Parathyroid adenoma (tissue), 2 donors: ENCODE data around the gene TOM1.

Experiments
- H2AFZ ChIP-seq: fragments of 300-600 bp; sonication (generic); one replicate; pipeline ENCODE4 v1.7.0; 2017; ENCODE audit warnings: antibody characterized with exemption, mild to moderate bottlenecking
- H3K27ac ChIP-seq: fragments of 300-600 bp; sonication (generic); one replicate; pipeline ENCODE4 v1.7.0; 2017
- H3K27me3 ChIP-seq: fragments of 300-600 bp; sonication (generic); one replicate; pipeline ENCODE4 v1.7.0; 2017; ENCODE audit warnings: low read length; ENCODE audit not compliant: control insufficient read depth, insufficient read depth
- H3K36me3 ChIP-seq: fragments of 300-600 bp; sonication (generic); one replicate; pipeline ENCODE4 v1.7.0; 2017; ENCODE audit warnings: low read length; ENCODE audit not compliant: control insufficient read depth, insufficient read depth
- H3K4me1 ChIP-seq: fragments of 300-600 bp; sonication (generic); one replicate; pipeline ENCODE4 v1.7.0; 2017; ENCODE audit warnings: control low read depth
- H3K4me2 ChIP-seq: fragments of 300-600 bp; sonication (generic); one replicate; pipeline ENCODE4 v1.7.0; 2017; ENCODE audit warnings: low read length
- H3K4me3 ChIP-seq: fragments of 300-600 bp; sonication (generic); one replicate; pipeline ENCODE4 v1.7.0; 2017; ENCODE audit warnings: low read depth, low read length
- H3K79me2 ChIP-seq: fragments of 300-600 bp; sonication (generic); one replicate; pipeline ENCODE4 v1.7.0; 2017; ENCODE audit warnings: control low read depth
- H3K9ac ChIP-seq: fragments of 300-600 bp; sonication (generic); one replicate; pipeline ENCODE4 v1.7.0; 2017; ENCODE audit warnings: mild to moderate bottlenecking
- H3K9me3 ChIP-seq: fragments of 300-600 bp; sonication (generic); one replicate; pipeline ENCODE4 v1.7.0; 2017; ENCODE audit warnings: low read length; ENCODE audit not compliant: control insufficient read depth
- TF ChIP-seq, protein P1 (sequence below): fragments of 300-600 bp; sonication (generic); IDR thresholded peaks from one replicate; pipeline ENCODE4 v1.7.0; 2017; ENCODE audit warnings: antibody characterized with exemption, mild to moderate bottlenecking
- donor health status: primary hyperparathyroidism.

The TOM1 gene

DNA sequence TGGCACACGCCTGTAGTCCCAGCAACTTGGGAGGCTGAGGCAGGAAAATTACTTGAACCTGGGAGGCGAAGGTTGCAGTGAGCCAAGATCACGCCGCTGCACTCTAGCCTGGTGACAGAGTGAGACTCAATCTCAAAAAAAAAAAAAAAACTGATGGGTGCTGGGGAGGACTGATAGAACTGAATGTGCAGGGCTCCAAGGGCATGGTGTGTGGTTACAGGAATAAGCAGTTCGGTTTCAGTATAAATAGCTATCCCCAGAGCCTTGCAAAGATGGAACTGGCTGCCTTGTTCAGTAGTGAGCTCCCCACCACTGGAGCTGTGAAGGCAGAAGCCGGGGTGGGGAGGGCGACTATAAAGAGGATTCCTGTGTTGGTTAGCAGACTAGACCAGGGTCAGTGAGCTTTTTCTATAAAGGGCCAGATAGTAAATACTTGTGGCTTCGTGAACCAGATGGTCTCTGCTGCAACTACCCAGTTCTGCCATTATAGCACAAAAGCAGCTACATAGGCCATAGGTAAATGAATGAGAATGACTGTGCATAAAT is 5.9 kb downstream of the TOM1 start:
- no peak overlapping the region for H3K9ac ChIP-seq
- no peak overlapping the region for H3K4me2 ChIP-seq
- H3K27me3 ChIP-seq: no peaks in the 10 kb centered on the region
- no peak overlapping the region for H2AFZ ChIP-seq
- no peaks in the 10 kb centered on the region for H3K9me3 ChIP-seq
- TF ChIP-seq, protein P1, sequence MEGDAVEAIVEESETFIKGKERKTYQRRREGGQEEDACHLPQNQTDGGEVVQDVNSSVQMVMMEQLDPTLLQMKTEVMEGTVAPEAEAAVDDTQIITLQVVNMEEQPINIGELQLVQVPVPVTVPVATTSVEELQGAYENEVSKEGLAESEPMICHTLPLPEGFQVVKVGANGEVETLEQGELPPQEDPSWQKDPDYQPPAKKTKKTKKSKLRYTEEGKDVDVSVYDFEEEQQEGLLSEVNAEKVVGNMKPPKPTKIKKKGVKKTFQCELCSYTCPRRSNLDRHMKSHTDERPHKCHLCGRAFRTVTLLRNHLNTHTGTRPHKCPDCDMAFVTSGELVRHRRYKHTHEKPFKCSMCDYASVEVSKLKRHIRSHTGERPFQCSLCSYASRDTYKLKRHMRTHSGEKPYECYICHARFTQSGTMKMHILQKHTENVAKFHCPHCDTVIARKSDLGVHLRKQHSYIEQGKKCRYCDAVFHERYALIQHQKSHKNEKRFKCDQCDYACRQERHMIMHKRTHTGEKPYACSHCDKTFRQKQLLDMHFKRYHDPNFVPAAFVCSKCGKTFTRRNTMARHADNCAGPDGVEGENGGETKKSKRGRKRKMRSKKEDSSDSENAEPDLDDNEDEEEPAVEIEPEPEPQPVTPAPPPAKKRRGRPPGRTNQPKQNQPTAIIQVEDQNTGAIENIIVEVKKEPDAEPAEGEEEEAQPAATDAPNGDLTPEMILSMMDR: no peak
- H3K4me1 ChIP-seq: no peaks in the 10 kb centered on the region
- H3K79me2 ChIP-seq: peaks cover 45% of the 10 kb centered on the region
- no peaks in the 10 kb centered on the region for H3K36me3 ChIP-seq
- no peak overlapping the region for H3K4me3 ChIP-seq
- H3K27ac ChIP-seq: no peak overlapping the region

DNA sequence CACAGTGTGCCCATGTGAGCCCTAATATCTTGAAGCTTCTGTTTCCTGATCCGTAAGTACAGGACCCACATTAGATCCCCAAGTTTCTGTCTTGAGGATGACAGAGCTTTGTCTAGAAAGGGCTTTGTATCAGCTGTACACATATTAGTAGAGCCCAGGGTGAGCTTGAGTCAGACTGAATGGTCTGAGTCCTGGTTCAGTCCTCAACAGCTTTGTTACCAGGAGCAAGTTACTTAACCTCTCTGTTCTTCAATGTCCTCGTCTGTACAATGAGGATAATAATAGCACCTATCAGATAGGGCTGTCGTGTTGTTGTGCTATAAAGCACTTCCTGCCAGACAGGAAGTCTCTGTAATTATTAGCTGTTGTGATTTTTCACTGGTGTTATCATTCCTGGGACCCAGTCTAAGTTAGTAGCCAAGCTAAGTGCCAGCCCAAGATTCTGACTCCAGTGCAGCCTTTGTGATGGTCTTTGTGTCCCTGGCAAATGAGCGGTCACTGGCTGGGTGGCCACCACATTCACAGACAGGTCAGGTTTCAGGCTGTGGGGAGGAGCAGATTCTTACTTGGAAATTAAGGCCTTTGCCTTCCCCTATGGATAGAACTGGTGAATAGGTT is 6.8 kb downstream of the TOM1 start:
- Histone ChIP-seq H3K27ac (no peak overlapping the region), H3K4me1 (no peaks in the 10 kb centered on the region), H3K9ac (no peak overlapping the region), H3K36me3 (no peaks in the 10 kb centered on the region), H3K9me3 (no peaks in the 10 kb centered on the region), H3K4me3 (no peak overlapping the region), H3K4me2 (no peak overlapping the region), H2AFZ (no peak overlapping the region), H3K27me3 (no peaks in the 10 kb centered on the region), H3K79me2 (peaks cover 49% of the 10 kb centered on the region)
- TF ChIP-seq, protein P1: no peak

DNA sequence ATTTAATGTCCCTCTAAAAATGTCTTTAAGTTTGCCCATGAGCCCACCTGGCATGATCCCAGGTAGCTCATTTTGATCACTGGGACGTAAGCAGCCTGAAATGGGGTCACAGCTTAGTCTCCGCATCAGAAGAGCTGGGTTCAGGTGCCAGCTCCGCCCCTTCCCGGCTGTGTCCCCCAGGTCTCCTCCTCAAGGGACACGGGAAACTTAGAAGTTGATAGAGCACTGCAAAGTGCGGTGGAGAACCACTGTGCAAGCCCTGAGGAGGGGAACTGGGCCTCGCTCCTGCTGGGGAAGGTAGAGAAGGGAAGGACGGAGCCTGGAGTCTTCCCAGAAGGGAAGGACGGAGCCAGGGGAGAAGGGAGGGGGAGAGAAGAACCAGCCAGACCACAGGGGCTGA is 7.7 kb downstream of the TOM1 start:
- Histone ChIP-seq H3K27me3 (no peaks in the 10 kb centered on the region), H3K9ac (no peak overlapping the region), H3K27ac (no peak overlapping the region)

DNA sequence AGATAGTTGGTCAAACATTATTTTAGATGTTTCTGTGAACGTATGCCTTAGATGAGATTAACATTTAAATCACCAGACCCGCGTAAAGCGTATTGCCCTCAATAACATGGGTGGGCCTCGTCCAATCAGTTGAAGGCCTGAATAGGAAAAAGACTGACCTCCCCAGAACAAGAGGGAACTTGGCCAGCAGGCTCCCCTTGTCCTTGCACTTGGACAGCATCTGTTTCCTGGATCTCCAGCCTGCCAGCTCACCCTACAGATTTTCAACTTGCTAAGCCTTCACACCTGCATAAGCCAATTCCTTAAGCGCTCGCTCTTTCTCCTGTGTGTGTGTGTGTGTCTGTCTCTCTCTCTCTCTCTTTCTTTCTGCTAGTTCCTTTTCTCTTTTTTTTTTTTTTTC is 8.2 kb downstream of the TOM1 start:
- H3K4me1 ChIP-seq: peaks cover 8% of the 10 kb centered on the region
- no peak overlapping the region for H3K4me2 ChIP-seq
- H3K9ac ChIP-seq: no peak overlapping the region
- H3K9me3 ChIP-seq: no peaks in the 10 kb centered on the region
- no peaks in the 10 kb centered on the region for H3K27me3 ChIP-seq
- no peak overlapping the region for H2AFZ ChIP-seq
- no peak overlapping the region for H3K4me3 ChIP-seq
- TF ChIP-seq, protein P1: no peak
- H3K79me2 ChIP-seq: peaks cover 41% of the 10 kb centered on the region
- no peak overlapping the region for H3K27ac ChIP-seq
- no peaks in the 10 kb centered on the region for H3K36me3 ChIP-seq

More for the DNA sequence above, 7.7 kb downstream of the TOM1 start:
- H3K4me2 ChIP-seq: no peak overlapping the region
- peaks cover 3% of the 10 kb centered on the region for H3K4me1 ChIP-seq
- H3K4me3 ChIP-seq: no peak overlapping the region
- peaks cover 46% of the 10 kb centered on the region for H3K79me2 ChIP-seq
- TF ChIP-seq, protein P1: no peak
- no peaks in the 10 kb centered on the region for H3K9me3 ChIP-seq
- no peak overlapping the region for H2AFZ ChIP-seq
- H3K36me3 ChIP-seq: no peaks in the 10 kb centered on the region

DNA sequence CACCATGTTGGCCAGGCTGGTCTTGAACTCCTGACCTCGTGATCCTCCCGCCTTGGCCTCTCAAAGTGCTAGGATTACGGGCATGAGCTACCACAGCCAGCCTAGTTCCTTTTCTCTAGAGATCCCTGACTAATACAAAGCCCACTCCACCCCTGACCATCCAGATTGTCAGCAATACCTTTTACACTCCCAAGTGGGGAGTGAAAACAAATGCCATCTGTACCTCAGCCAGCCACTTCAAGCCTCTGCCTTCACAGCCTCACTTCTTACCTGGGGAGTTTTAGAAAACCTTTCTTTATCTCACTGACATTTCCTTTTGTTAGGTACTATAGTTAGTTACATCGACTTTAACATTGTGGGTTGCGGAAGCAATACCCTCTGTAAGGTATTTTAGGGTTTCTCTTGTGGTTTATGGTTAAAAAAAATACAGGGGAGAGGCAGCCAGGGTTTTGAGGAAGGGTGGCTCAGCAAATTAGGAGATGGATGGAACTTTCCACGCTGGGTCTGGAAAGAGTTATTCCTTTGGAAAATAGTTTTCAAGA is 8.9 kb downstream of the TOM1 start:
- TF ChIP-seq, protein P1: no peak
- H3K27me3 ChIP-seq: no peaks in the 10 kb centered on the region
- peaks cover 41% of the 10 kb centered on the region for H3K79me2 ChIP-seq
- no peaks in the 10 kb centered on the region for H3K36me3 ChIP-seq
- no peak overlapping the region for H2AFZ ChIP-seq
- H3K9ac ChIP-seq: no peak overlapping the region
- H3K4me1 ChIP-seq: peaks cover 15% of the 10 kb centered on the region
- no peak overlapping the region for H3K27ac ChIP-seq
- no peak overlapping the region for H3K4me2 ChIP-seq
- H3K4me3 ChIP-seq: no peak overlapping the region
- H3K9me3 ChIP-seq: no peaks in the 10 kb centered on the region
